Activated CD4-positive, alpha-beta T cell treated with anti-CD3 and anti-CD28 coated beads, Interleukin-10, Interleukin-2, amounts not matched to agents 100 ng/mL and 50 ng/mL, durations not matched to agents 16 hours and 8 hours (primary cell): Measurements from ENCODE around the gene SNCG.
"Not testable (repeated sequence)": the region's sequence is repeated elsewhere in the genome, so short reads cannot be mapped to it uniquely, and the experiment has no call there.

ENCODE experiments used
- DNase-seq: peaks from one replicate; pipeline ENCODE4 v3.0.0-alpha.2; 2020

SNCG gene

DNA sequence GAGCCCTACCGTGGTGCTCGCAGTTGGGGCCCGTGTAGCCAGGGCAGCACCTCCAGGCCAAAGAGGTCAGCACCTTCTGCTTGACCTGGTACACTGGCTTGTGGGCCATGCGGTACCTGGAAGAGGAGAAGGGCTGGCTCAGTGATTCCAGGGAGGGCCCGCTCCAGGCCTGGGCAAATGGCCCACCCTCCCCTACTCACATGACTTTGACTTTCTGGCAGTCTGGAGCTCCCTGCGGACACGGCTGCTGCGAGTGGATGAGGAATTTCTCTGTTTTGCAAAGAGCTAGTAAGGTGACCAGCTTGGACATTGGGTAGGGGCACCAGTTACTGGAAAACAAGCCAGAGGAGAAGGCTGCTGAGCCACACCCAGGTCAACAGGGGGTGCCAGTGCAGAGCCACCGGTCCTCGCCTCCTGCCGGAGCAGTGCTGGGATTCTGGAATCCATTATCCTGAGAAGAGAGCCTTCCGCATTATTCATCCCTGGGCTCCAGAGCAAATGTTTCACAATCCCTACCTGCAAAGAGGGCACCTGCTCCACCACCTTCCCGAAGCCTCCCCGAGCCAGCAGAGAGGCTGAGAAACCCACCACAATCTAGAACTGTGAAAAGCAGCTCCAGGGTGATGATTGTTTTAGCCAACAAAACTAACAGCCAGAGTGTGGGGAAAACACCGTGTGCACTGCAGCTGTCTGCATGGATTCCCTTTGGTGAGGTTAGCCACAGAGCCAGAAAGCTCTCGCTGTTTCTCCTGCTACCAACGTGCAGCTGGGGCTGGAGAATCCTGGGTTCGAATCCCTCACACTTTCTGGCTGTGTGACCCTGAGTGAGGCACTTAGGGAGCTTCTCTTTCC is 12.8 kb upstream of the SNCG start:
- no peak for DNase-seq

GRCh38 chr10:86946213-86947155 is 11.9 kb upstream of the SNCG start:
- no peak for DNase-seq

DNA sequence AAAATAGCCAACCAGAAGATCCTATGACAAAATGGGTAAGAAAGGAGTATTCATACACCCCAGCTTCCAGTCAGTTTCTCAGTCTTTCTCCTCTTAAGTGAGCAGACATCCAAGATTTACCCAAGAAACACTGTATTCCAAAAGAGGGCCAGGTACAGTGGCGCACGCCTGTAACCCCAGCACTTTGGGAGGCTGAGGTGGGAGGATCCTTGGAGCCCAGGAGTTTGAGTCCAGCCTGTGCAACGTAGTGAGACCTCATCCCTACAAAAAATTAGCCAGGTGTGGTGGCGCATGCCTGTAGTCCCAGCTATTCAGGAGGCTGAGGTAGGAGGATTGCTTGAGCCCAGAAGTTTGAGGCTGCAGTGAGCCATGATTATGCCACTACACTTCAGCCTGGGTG is 10.6 kb upstream of the SNCG start:
- not testable (repeated sequence) for DNase-seq

GRCh38 chr10:86950349-86950748 is 8.1 kb upstream of the SNCG start:
- DNase-seq = no peak

DNA sequence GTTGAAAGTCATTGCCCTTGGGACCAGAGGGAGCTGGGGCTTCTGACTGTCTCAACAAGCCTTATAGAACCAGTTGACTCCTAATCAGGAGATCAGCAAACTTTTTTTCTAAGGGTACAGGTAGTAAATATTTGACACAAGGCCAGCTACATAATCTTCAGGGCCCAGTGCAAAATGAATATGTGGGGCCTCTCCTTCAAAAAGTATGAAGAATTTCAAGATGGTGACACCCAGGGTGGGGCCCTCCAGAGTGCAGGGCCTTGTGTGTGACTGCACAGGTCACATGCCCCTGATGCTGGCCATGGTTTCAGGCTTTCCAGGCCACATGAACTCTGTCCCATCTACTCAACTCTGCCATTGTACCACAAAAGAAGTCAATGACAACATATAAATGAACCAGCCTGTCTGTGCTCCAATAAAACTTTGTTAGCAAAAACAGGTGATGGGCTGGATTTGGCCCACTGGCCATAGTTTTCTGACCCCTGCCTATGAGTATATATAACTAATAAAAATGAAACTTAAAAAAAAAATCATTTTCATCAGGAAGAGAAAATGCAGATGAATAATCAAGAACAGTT is 7.1 kb upstream of the SNCG start:
- DNase-seq = no peak

- no peak for DNase-seq
Observed at GRCh38 chr10:86952106-86952505, 6.3 kb upstream of the SNCG start.

GRCh38 chr10:86952697-86953096 is 5.7 kb upstream of the SNCG start:
- not testable (repeated sequence) for DNase-seq

DNA sequence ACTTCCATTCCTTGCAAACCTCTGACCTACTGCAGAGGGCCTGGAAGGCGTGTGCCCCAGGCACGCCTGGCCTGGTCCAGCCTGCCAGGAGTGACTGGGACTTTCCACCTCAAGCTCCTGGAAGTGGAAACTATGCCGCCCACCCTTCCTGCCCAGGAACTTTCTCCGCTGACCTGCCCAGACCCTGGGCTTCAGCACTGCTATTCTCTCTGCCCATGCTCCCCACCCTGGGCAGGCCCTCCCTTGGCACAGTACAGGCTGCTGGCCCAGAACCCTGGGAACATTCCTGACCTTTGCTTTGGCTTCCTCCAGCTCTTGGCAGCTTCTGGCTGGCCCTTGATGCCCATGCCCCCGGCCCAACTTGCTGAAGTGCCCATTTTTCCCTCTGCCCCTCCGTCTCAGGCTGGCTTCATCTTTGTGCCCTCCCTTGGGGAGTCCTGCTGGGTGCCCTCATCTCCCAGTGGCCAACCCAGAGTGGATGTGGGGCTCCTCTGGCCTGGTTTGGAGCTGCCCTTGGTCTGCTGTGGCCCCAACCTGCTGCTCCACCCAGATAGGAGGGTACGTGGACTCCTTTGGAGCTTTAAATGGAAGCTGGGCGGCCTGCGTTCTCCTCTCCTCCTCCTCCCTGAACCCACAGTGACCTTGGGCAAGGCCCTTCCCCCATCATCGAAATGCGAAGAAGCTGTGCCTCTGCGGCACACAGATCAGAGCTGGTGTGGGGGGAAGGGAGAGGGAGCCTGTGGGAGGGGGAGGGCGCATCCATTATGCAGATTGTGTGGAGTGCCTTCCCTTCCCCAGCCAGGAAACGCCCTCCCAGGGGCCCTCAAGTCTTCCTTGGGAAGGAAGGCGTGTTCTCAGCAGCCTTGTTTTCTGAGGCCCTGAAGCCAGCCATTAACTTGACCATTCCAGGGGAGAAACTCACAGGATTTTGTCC is 4.4 kb upstream of the SNCG start:
- DNase-seq = no peak

- no peak for DNase-seq
Observed at GRCh38 chr10:86954681-86955500, 3.5 kb upstream of the SNCG start.

GRCh38 chr10:86955501-86956194 is 2.8 kb upstream of the SNCG start:
- DNase-seq = no peak

DNA sequence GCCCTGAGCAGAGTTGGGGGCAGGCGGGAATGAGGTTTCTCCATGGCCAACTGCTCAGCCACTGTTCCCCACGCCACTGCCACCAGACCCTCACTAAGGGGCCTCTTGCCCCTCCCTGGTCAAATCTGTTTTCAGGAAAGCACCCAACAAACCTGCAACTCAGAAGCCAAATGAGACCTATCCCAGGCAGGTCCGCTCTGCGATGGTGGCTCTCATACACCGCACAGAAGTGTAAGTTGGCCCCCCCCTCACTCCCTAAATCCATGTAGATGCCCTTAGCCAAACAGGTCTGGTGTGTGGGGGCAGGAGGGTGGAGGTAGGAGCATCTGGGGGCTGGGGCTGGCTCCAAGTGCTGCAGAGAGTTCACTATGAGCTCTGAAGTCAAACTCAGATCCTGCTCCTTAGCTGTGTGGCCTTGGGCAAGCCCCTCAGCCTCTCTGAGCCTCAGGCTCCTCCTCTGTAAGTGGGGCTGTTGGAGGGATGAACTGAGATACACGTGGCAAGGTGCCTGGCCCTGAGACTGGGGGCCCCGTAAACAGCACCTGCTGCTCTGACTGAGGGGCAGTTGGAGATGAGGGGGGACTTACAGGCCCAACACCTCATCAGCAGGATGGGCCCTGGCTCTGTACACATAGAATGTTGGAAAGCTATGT is 2.1 kb upstream of the SNCG start:
- no peak for DNase-seq

GRCh38 chr10:86956848-86957448 is 1.5 kb upstream of the SNCG start:
- no peak for DNase-seq

- no peak for DNase-seq
Observed at GRCh38 chr10:86957471-86958115, 806 bp upstream of the SNCG start, which contains the start of gene MMRN2. Gene MMRN2 (minus strand): TSS chr10:86957615. CDS start chr10:86957541, 74 bp downstream.

DNA sequence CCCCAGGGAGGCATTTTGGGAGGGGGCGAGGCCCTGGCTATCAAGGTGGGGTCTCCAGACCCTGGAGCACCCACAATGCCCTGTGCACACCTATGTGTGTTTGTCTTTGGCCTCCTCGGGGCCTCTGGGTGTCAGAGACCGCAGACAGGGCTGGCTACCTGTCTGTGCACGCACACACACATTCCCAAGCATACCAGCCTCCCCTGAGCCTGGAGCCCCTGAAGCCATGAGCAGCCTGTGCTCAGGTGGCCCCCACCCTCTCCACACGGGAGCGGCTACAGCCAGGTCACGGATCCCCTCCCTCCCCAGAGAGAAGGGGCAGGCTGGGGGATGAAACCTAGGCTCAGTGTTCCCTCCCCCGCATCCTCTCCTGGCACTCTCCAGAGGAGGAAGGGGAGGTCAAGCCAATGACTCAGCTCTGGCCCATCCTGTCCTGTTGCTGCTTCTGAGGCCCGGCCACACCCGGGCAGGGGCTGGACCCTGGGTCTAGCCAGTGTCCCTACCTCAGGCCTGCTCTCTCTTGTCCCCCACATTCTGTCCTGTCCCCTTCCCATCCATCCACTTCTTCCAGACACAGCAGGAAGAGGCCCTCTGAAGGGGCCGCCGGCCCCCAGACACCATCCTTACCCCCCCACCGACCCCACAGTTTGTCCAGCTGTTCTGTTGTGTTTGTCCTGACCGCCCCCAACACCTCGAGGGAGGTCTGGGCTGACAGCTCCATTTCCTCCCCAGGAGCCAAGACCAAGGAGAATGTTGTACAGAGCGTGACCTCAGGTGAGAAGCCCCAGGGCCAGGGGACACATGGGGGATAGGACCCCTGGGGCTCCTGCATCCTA is 720 bp downstream of the SNCG start:
- DNase-seq = no peak

DNA sequence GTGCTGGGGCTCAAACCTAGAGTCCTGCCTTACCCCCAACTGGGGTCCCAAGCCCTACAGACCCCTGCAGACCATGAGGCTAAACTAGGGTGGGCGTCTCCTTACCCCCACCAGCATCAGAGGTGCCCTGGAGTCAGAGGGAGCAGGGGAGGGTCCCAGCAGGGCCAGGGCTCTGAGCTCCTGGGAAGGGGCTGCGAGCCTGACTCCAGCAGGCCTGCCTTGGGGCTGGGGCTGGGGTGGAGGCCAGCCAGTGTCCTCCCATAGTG is 1.3 kb downstream of the SNCG start:
- no peak for DNase-seq

- peak; percentile 74 for DNase-seq
Observed at GRCh38 chr10:86960003-86960862, 1.8 kb downstream of the SNCG start.

DNA sequence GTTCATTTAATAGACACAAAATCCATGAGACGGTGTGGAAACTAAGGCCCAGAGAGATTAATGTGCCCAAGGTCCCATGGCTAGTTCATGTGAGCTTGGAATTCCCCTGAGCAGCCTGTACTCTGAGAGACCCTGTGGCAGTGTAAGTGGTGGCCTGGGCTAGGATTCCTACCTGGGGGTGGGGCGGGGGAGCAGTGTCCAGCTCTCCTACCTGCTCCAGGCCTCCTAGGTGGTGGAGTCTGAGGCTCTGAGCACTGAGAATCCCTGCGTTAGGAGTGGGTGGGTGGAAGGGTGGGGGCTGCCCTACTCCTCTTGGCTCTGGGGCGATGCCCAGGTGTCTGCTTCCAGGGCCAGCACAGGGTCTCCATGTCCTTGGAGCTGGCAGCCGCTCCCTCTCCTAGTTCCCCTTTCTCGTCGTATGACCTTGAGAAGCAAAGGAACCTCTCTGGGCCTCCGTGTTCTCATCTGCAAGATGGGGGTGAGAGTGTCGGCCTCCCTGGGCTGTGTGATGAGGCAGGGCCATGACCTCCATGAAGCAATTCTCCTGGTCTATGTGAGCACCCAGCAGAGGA is 2.5 kb downstream of the SNCG start:
- no peak for DNase-seq
